Lower leg skin (tissue), 4 donors: Measurements from ENCODE around the gene S100P. TPM values are rescaled to one million over a fixed set of nuclear protein-coding genes. Genes with fewer than 3 reads are reported as not detected.

ENCODE experiments used
- DNase-seq, 2 donors: peaks; one replicate each; pipeline ENCODE4 v3.0.0-alpha.2; 2019; ENCODE audit warnings: low spot score in 2 of 2
- H3K4me3 ChIP-seq: fragments of 200-600 bp; sonication (generic); 2 replicates; pipeline ENCODE4 v1.5.1; 2017; ENCODE audit warnings: mild to moderate bottlenecking, low read depth; ENCODE audit not compliant: poor library complexity, severe bottlenecking
- POLR2A ChIP-seq, 2 donors: fragments of 450-650 bp; IDR thresholded peaks; one replicate each; pipeline ENCODE4 v1.6.1; 2016 to 2017; ENCODE audit warnings: antibody characterized with exemption in 2 of 2, mild to moderate bottlenecking in 1 of 2, moderate library complexity in 1 of 2
- WGBS, 2 donors: methylation state at CpG; one replicate each; pipeline ENCODE4 v1.1.5; 2018; 5-methylcytosine and 5-hydroxymethylcytosine counted together
- intact Hi-C: fragments of 100-400 bp; cut with DNase I; formaldehyde crosslinking; loops from one replicate; pipeline ENCODE4 v1.15.0; 2023; ENCODE audit warnings: low total_unique reads
- total RNA-seq, 4 donors: library from RNA; depleted of rRNA; stranded (reverse); fragments of >200 nt; gene quantifications; one replicate each; pipeline ENCODE4 v1.1.0, GENCODE V29; 2016
- TF ChIP-seq, protein P1 (sequence below), 3 donors: fragments of 450-650 bp; IDR thresholded peaks; one replicate each; pipeline ENCODE4 v1.5.1; 2016; ENCODE audit warnings: antibody characterized with exemption in 3 of 3, mild to moderate bottlenecking in 3 of 3, moderate library complexity in 2 of 3

The S100P gene
- total RNA-seq, 4 donors from 2014 or later, result 5.3 to 43.7 (median 15.7) TPM

DNA sequence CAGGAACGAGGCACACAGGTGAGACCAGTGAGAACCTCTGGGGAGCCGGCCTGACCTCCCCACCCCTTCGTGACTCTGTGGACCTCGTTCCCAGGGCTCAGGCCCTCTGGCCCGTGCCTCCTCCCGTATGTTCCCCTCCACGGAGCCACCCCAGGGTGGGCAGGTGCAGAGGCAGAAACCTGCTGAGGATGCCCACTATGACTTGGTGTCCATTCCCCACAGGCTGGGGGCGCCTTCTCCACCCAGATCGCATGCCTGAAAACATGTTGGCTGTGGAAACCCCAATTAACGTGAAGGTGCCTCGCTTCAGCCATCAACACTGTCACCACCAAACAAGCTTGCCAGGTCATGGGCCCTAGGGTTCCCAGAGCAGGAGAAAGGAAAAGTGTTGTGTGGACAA, 49.3 kb downstream of the S100P start:
- WGBS, 2 donors, result 86 to 87% methylated on average over 11 of the region's 11 CpGs
- intact Hi-C loops, result no loop called here
- no peak for DNase-seq
- H3K4me3 ChIP-seq, result no peak overlapping the region
- TF ChIP-seq POLR2A (IDR thresholded peaks at IDR 0.05), result no peak
- TF ChIP-seq, protein P1, sequence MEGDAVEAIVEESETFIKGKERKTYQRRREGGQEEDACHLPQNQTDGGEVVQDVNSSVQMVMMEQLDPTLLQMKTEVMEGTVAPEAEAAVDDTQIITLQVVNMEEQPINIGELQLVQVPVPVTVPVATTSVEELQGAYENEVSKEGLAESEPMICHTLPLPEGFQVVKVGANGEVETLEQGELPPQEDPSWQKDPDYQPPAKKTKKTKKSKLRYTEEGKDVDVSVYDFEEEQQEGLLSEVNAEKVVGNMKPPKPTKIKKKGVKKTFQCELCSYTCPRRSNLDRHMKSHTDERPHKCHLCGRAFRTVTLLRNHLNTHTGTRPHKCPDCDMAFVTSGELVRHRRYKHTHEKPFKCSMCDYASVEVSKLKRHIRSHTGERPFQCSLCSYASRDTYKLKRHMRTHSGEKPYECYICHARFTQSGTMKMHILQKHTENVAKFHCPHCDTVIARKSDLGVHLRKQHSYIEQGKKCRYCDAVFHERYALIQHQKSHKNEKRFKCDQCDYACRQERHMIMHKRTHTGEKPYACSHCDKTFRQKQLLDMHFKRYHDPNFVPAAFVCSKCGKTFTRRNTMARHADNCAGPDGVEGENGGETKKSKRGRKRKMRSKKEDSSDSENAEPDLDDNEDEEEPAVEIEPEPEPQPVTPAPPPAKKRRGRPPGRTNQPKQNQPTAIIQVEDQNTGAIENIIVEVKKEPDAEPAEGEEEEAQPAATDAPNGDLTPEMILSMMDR (IDR thresholded peaks at IDR 0.05), result no peak

Other genes starting within 250 kb of the S100P start
- 10 to 100 TPM; 50.7 to 81.3 (median 62.0) TPM for gene PPP2R2C, start 221.3 kb upstream of the S100P start, total RNA-seq
- gene MAN2B2, start 118.7 kb upstream of the S100P start, total RNA-seq, result 10 to 100 TPM; 14.1 to 33.7 (median 27.0) TPM
- 100 to 1,000 TPM; 136 to 234 (median 170) TPM for gene MRFAP1, start 53.2 kb upstream of the S100P start, total RNA-seq
- 10 to 100 TPM; 52.8 to 73.8 (median 69.1) TPM for gene MRFAP1L1, start 16.0 kb downstream of the S100P start, total RNA-seq
- gene BLOC1S4, start 22.3 kb downstream of the S100P start, total RNA-seq, result 10 to 100 TPM; 17.9 to 24.3 (median 22.8) TPM
- 10 to 100 TPM; 19.2 to 52.1 (median 24.6) TPM for gene KIAA0232, start 88.8 kb downstream of the S100P start, total RNA-seq
- 100 to 1,000 TPM in 1 of 4 donors, 10 to 100 TPM in 3; 54.7 to 101 (median 73.3) TPM for gene TBC1D14, start 215.9 kb downstream of the S100P start, total RNA-seq